GM19438 (cell line): ENCODE measurements around the gene COPG1.
"Not testable (repeated sequence)": the region's sequence is repeated elsewhere in the genome, so short reads cannot be mapped to it uniquely, and the experiment has no call there.

Source experiments
- ATAC-seq: cut with Tn5 transposase; IDR thresholded peaks from one replicate; pipeline ENCODE4 v1.9.1; 2021; ENCODE audit warnings: low read depth; ENCODE audit not compliant: unreplicated experiment

The COPG1 gene

GRCh38 chr3:129238945-129239705 is 10.3 kb upstream of the COPG1 start:
- ATAC-seq, result no peak

GRCh38 chr3:129239991-129240390 is 9.4 kb upstream of the COPG1 start:
- ATAC-seq, result no peak

- ATAC-seq, result no peak
Observed at GRCh38 chr3:129240436-129240835, 9.0 kb upstream of the COPG1 start.

GRCh38 chr3:129245141-129245540 is 4.3 kb upstream of the COPG1 start:
- no peak for ATAC-seq

- peak; percentile 52 for ATAC-seq
Observed at GRCh38 chr3:129245641-129246306, 3.6 kb upstream of the COPG1 start.

GRCh38 chr3:129246636-129247035 is 2.8 kb upstream of the COPG1 start:
- no peak for ATAC-seq

GRCh38 chr3:129248286-129248979 is 973 bp upstream of the COPG1 start:
- no peak for ATAC-seq

GRCh38 chr3:129252748-129253147 is 3.3 kb downstream of the COPG1 start:
- no peak for ATAC-seq

GRCh38 chr3:129254536-129255230 is 5.3 kb downstream of the COPG1 start:
- ATAC-seq, result no peak

- ATAC-seq, result no peak
Observed at GRCh38 chr3:129256270-129256669, 6.9 kb downstream of the COPG1 start.

- ATAC-seq, result no peak
Observed at GRCh38 chr3:129257609-129258008, 8.2 kb downstream of the COPG1 start.

- no peak for ATAC-seq
Observed at GRCh38 chr3:129259612-129260477, 10.4 kb downstream of the COPG1 start.

- no peak for ATAC-seq
Observed at GRCh38 chr3:129260606-129261005, 11.2 kb downstream of the COPG1 start.

- no peak for ATAC-seq
Observed at GRCh38 chr3:129261894-129262293, 12.5 kb downstream of the COPG1 start.

- ATAC-seq, result no peak
Observed at GRCh38 chr3:129263161-129263910, 13.9 kb downstream of the COPG1 start.

- not testable (repeated sequence) for ATAC-seq
Observed at GRCh38 chr3:129264994-129265393, 15.6 kb downstream of the COPG1 start.

- ATAC-seq, result no peak
Observed at GRCh38 chr3:129266651-129267050, 17.2 kb downstream of the COPG1 start.

- no peak for ATAC-seq
Observed at GRCh38 chr3:129268396-129268795, 19.0 kb downstream of the COPG1 start.

- ATAC-seq, result no peak
Observed at GRCh38 chr3:129271674-129272073, 22.3 kb downstream of the COPG1 start.
